ENCODE measurements around the gene THSD8. TPM values are rescaled to one million over a fixed set of nuclear protein-coding genes. Genes with fewer than 3 reads are reported as not detected.

Gene THSD8
- total and polyA plus RNA-seq, 2 donors (not counting 1 experiment from before 2014, with no cell fraction given), result not detected

DNA sequence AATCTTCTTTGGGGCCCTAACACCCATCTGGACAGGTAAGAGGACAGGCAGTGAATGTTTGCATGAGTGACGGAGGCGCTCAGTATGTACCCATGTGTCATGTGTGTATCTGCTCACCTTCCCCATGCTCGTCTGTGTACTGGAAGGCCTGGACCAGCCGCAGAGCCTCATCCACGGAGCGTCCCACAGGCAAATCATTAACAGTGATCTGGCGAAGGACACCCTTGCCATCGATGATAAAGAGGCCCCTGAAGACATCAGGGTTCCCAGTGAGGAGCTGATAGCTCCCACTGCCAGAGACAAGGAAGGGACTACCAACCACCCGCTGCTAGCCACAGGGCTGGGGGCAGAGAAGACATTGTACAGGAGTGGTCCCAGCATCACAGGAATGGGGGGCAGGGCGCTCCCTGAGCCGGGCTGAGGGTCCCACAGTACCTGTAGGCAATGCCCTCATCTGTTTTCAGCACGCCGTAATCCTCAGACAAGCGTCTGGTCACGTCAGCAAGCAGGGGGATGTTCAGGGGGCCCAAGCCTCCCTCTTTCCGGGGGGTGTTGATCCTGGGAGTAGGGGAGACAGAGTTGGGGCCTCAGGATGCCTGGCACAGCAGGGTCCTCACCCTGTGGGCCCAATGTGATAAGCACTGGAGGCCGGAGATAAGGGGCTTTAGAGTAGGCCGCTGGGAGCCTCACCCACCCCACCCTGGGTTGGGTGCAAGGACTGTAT is 2.0 kb upstream of the THSD8 start:
- H3K79me2 ChIP-seq (ENCODE audit: control insufficient read depth, insufficient read depth, low read length), result peaks cover 3% of the 10 kb centered on the region
- no peak overlapping the region for H3K4me3 ChIP-seq (replicated peaks in 1 of 4; ENCODE audit: control extremely low read depth in 1 of 4, insufficient read depth in 1 of 4, low read depth in 3 of 4, low read length in 4 of 4)
- no peak overlapping the region for H3K9ac ChIP-seq (ENCODE audit: insufficient read depth, low read length)
- H3K27me3 ChIP-seq (ENCODE audit: control insufficient read depth, insufficient read depth, low read length), result no peaks in the 10 kb centered on the region
- H3K4me2 ChIP-seq (ENCODE audit: extremely low read depth, insufficient read depth, low read length), result no peak overlapping the region
- no peaks in the 10 kb centered on the region for H3K36me3 ChIP-seq (ENCODE audit: control insufficient read depth, insufficient read depth, low read length)
- no peaks in the 10 kb centered on the region for H3K9me3 ChIP-seq (ENCODE audit: control insufficient read depth, insufficient read depth, low read depth, low read length)
- no peak for DNase-seq (ENCODE audit: low read depth in 2 of 2)
- no peak overlapping the region for H2AFZ ChIP-seq (ENCODE audit: low read length)
- no peaks in the 10 kb centered on the region for H4K20me1 ChIP-seq (ENCODE audit: control insufficient read depth, extremely low read depth, insufficient read depth, low read length)
- H3K4me1 ChIP-seq (ENCODE audit: control insufficient read depth, extremely low read depth, insufficient read depth, low read length), result peaks cover 13% of the 10 kb centered on the region
- no peak overlapping the region for H3K27ac ChIP-seq (ENCODE audit: insufficient read depth, low read length)
- TF ChIP-seq, protein P1, sequence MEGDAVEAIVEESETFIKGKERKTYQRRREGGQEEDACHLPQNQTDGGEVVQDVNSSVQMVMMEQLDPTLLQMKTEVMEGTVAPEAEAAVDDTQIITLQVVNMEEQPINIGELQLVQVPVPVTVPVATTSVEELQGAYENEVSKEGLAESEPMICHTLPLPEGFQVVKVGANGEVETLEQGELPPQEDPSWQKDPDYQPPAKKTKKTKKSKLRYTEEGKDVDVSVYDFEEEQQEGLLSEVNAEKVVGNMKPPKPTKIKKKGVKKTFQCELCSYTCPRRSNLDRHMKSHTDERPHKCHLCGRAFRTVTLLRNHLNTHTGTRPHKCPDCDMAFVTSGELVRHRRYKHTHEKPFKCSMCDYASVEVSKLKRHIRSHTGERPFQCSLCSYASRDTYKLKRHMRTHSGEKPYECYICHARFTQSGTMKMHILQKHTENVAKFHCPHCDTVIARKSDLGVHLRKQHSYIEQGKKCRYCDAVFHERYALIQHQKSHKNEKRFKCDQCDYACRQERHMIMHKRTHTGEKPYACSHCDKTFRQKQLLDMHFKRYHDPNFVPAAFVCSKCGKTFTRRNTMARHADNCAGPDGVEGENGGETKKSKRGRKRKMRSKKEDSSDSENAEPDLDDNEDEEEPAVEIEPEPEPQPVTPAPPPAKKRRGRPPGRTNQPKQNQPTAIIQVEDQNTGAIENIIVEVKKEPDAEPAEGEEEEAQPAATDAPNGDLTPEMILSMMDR (conservative IDR thresholded peaks at IDR 0.05 in 1 of 2, IDR thresholded peaks at IDR 0.05 in 1 of 2; ENCODE audit: low read depth in 1 of 2, low read length in 2 of 2), result no peak
- no peak for TF ChIP-seq EZH2 (IDR thresholded peaks at IDR 0.05; ENCODE audit: low read length, missing control alignments)

DNA sequence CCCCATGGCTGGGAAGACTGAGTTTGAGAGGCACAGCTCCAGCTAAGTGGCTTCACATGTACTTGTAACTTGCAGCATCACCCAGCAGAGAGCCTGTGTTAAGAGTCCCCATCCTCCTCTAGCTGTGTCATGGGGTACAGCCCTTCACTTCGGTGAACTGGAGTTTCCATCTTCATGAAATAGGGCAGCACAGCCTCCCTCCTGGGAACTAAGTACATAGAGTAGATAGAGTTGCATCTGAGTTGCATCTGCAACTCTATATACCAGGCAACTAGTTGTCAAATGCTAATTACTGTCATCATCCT is 1.5 kb upstream of the THSD8 start:
- Histone ChIP-seq H3K4me3 (replicated peaks in 1 of 4; ENCODE audit: control extremely low read depth in 1 of 4, insufficient read depth in 1 of 4, low read depth in 3 of 4, low read length in 4 of 4) (peak overlapping the region in 3 of 4 experiments; percentile 85 to 87 (median 85)), H2AFZ (ENCODE audit: low read length) (no peak overlapping the region)
- DNase-seq (ENCODE audit: low read depth in 2 of 2), result no peak

DNA sequence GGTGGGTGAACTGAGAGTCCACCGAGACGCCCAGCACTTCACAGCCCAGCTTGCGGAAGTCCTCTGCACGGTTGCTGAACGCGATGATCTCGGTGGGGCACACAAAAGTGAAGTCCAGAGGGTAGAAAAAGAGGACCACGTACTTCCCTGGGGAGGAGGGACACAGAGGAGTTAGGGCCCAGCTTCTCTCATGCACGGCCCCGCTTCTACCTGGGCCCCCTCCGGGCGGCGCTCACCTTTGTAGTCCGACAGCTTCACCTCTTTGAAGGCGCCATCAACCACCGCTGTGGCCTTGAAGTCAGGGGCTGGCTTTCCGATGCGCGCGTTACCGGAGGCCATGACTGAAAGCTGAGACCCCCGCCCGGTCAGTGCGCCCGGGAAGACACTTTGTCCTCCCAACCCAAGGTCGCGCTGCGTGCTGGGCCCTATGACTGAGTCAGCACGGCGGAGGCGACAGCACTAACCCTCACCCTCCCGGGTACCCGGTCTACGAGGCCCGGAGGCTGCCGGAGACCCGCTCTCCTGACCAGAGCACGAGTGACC is 875 bp upstream of the THSD8 start:
- no peak for DNase-seq (ENCODE audit: low read depth in 2 of 2)
- H3K9me3 ChIP-seq (ENCODE audit: control insufficient read depth, insufficient read depth, low read depth, low read length), result no peaks in the 10 kb centered on the region
- H3K36me3 ChIP-seq (ENCODE audit: control insufficient read depth, insufficient read depth, low read length), result no peaks in the 10 kb centered on the region
- H3K79me2 ChIP-seq (ENCODE audit: control insufficient read depth, insufficient read depth, low read length), result peaks cover 3% of the 10 kb centered on the region
- H3K27ac ChIP-seq (ENCODE audit: insufficient read depth, low read length), result peak overlapping the region; percentile 52
- H3K27me3 ChIP-seq (ENCODE audit: control insufficient read depth, insufficient read depth, low read length), result no peaks in the 10 kb centered on the region
- TF ChIP-seq, protein P1 (conservative IDR thresholded peaks at IDR 0.05 in 1 of 2, IDR thresholded peaks at IDR 0.05 in 1 of 2; ENCODE audit: low read depth in 1 of 2, low read length in 2 of 2), result no peak
- no peak for TF ChIP-seq EZH2 (IDR thresholded peaks at IDR 0.05; ENCODE audit: low read length, missing control alignments)
- H2AFZ ChIP-seq (ENCODE audit: low read length), result peak overlapping the region; percentile 82
- no peaks in the 10 kb centered on the region for H4K20me1 ChIP-seq (ENCODE audit: control insufficient read depth, extremely low read depth, insufficient read depth, low read length)
- H3K4me1 ChIP-seq (ENCODE audit: control insufficient read depth, extremely low read depth, insufficient read depth, low read length), result peaks cover 11% of the 10 kb centered on the region
- peak overlapping the region; percentile 73 for H3K9ac ChIP-seq (ENCODE audit: insufficient read depth, low read length)
- peak overlapping the region; percentile 79 to 87 (median 85) for H3K4me3 ChIP-seq (replicated peaks in 1 of 4; ENCODE audit: control extremely low read depth in 1 of 4, insufficient read depth in 1 of 4, low read depth in 3 of 4, low read length in 4 of 4)
- H3K4me2 ChIP-seq (ENCODE audit: extremely low read depth, insufficient read depth, low read length), result peak overlapping the region; percentile 99

More for the DNA sequence above, 1.5 kb upstream of the THSD8 start:
- peaks cover 13% of the 10 kb centered on the region for H3K4me1 ChIP-seq (ENCODE audit: control insufficient read depth, extremely low read depth, insufficient read depth, low read length)
- no peaks in the 10 kb centered on the region for H3K9me3 ChIP-seq (ENCODE audit: control insufficient read depth, insufficient read depth, low read depth, low read length)
- no peak overlapping the region for H3K27ac ChIP-seq (ENCODE audit: insufficient read depth, low read length)
- H3K27me3 ChIP-seq (ENCODE audit: control insufficient read depth, insufficient read depth, low read length), result no peaks in the 10 kb centered on the region
- H4K20me1 ChIP-seq (ENCODE audit: control insufficient read depth, extremely low read depth, insufficient read depth, low read length), result no peaks in the 10 kb centered on the region
- no peaks in the 10 kb centered on the region for H3K36me3 ChIP-seq (ENCODE audit: control insufficient read depth, insufficient read depth, low read length)
- TF ChIP-seq, protein P1 (conservative IDR thresholded peaks at IDR 0.05 in 1 of 2, IDR thresholded peaks at IDR 0.05 in 1 of 2; ENCODE audit: low read depth in 1 of 2, low read length in 2 of 2), result no peak
- no peak for TF ChIP-seq EZH2 (IDR thresholded peaks at IDR 0.05; ENCODE audit: low read length, missing control alignments)
- H3K79me2 ChIP-seq (ENCODE audit: control insufficient read depth, insufficient read depth, low read length), result peaks cover 3% of the 10 kb centered on the region
- no peak overlapping the region for H3K9ac ChIP-seq (ENCODE audit: insufficient read depth, low read length)
- H3K4me2 ChIP-seq (ENCODE audit: extremely low read depth, insufficient read depth, low read length), result peak overlapping the region; percentile 99

Measured in fibroblast of lung (primary cell).